Measurements from ENCODE around the gene MOB4. TPM values are rescaled to one million over a fixed set of nuclear protein-coding genes. Genes with fewer than 3 reads are reported as not detected.

MOB4 gene
- total and polyA plus RNA-seq, 2 experiments from 2014 or later = 68.2 to 87.0 TPM

DNA sequence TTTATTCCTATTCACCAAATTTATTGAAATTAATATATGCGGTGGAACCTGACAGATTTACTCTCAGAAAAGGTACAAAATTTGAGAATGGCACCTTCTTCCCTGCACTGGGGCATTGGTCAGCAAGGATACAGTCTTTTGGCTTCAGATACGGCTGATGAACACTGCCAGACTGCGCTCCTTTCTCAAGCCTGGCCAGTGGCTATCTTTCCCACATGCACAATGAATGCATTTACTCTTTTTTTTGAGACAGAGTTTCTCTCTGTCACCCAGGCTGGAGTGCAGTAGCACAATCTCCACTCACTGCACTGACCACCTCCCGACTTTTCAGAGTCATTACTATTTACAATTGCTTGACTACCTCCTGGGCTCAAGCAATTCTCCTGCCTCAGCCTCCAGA is 61.6 kb downstream of the MOB4 start:
- H3K36me3 Mint-ChIP-seq (ENCODE audit: low read depth) = peaks cover 31% of the 10 kb centered on the region
- no peak overlapping the region for H3K4me3 ChIP-seq
- H3K4me3 Mint-ChIP-seq = no peak overlapping the region
- peaks cover 31% of the 10 kb centered on the region for H3K9me3 Mint-ChIP-seq
- no peak overlapping the region; the same call in 1 of the 2 replicates for H3K27ac Mint-ChIP-seq
- TF ChIP-seq EZH2phosphoT487 (IDR thresholded peaks at IDR 0.05; ENCODE audit: unreplicated experiment) (no peak), ZNF114 (CRISPR knock-in tag; IDR thresholded peaks at IDR 0.05) (no peak), CREB1 (CRISPR knock-in tag; IDR thresholded peaks at IDR 0.05; ENCODE audit: low read depth) (no peak), NANOG (IDR thresholded peaks at IDR 0.05; ENCODE audit: borderline replicate concordance) (no peak), JUNB (IDR thresholded peaks at IDR 0.05; ENCODE audit: unreplicated experiment) (no peak)
- TF ChIP-seq, protein P1, sequence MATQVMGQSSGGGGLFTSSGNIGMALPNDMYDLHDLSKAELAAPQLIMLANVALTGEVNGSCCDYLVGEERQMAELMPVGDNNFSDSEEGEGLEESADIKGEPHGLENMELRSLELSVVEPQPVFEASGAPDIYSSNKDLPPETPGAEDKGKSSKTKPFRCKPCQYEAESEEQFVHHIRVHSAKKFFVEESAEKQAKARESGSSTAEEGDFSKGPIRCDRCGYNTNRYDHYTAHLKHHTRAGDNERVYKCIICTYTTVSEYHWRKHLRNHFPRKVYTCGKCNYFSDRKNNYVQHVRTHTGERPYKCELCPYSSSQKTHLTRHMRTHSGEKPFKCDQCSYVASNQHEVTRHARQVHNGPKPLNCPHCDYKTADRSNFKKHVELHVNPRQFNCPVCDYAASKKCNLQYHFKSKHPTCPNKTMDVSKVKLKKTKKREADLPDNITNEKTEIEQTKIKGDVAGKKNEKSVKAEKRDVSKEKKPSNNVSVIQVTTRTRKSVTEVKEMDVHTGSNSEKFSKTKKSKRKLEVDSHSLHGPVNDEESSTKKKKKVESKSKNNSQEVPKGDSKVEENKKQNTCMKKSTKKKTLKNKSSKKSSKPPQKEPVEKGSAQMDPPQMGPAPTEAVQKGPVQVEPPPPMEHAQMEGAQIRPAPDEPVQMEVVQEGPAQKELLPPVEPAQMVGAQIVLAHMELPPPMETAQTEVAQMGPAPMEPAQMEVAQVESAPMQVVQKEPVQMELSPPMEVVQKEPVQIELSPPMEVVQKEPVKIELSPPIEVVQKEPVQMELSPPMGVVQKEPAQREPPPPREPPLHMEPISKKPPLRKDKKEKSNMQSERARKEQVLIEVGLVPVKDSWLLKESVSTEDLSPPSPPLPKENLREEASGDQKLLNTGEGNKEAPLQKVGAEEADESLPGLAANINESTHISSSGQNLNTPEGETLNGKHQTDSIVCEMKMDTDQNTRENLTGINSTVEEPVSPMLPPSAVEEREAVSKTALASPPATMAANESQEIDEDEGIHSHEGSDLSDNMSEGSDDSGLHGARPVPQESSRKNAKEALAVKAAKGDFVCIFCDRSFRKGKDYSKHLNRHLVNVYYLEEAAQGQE (IDR thresholded peaks at IDR 0.05; ENCODE audit: unreplicated experiment) = no peak
- TF ChIP-seq, protein P2, sequence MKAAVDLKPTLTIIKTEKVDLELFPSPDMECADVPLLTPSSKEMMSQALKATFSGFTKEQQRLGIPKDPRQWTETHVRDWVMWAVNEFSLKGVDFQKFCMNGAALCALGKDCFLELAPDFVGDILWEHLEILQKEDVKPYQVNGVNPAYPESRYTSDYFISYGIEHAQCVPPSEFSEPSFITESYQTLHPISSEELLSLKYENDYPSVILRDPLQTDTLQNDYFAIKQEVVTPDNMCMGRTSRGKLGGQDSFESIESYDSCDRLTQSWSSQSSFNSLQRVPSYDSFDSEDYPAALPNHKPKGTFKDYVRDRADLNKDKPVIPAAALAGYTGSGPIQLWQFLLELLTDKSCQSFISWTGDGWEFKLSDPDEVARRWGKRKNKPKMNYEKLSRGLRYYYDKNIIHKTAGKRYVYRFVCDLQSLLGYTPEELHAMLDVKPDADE (IDR thresholded peaks at IDR 0.05) = no peak
- TF ChIP-seq, protein P3, sequence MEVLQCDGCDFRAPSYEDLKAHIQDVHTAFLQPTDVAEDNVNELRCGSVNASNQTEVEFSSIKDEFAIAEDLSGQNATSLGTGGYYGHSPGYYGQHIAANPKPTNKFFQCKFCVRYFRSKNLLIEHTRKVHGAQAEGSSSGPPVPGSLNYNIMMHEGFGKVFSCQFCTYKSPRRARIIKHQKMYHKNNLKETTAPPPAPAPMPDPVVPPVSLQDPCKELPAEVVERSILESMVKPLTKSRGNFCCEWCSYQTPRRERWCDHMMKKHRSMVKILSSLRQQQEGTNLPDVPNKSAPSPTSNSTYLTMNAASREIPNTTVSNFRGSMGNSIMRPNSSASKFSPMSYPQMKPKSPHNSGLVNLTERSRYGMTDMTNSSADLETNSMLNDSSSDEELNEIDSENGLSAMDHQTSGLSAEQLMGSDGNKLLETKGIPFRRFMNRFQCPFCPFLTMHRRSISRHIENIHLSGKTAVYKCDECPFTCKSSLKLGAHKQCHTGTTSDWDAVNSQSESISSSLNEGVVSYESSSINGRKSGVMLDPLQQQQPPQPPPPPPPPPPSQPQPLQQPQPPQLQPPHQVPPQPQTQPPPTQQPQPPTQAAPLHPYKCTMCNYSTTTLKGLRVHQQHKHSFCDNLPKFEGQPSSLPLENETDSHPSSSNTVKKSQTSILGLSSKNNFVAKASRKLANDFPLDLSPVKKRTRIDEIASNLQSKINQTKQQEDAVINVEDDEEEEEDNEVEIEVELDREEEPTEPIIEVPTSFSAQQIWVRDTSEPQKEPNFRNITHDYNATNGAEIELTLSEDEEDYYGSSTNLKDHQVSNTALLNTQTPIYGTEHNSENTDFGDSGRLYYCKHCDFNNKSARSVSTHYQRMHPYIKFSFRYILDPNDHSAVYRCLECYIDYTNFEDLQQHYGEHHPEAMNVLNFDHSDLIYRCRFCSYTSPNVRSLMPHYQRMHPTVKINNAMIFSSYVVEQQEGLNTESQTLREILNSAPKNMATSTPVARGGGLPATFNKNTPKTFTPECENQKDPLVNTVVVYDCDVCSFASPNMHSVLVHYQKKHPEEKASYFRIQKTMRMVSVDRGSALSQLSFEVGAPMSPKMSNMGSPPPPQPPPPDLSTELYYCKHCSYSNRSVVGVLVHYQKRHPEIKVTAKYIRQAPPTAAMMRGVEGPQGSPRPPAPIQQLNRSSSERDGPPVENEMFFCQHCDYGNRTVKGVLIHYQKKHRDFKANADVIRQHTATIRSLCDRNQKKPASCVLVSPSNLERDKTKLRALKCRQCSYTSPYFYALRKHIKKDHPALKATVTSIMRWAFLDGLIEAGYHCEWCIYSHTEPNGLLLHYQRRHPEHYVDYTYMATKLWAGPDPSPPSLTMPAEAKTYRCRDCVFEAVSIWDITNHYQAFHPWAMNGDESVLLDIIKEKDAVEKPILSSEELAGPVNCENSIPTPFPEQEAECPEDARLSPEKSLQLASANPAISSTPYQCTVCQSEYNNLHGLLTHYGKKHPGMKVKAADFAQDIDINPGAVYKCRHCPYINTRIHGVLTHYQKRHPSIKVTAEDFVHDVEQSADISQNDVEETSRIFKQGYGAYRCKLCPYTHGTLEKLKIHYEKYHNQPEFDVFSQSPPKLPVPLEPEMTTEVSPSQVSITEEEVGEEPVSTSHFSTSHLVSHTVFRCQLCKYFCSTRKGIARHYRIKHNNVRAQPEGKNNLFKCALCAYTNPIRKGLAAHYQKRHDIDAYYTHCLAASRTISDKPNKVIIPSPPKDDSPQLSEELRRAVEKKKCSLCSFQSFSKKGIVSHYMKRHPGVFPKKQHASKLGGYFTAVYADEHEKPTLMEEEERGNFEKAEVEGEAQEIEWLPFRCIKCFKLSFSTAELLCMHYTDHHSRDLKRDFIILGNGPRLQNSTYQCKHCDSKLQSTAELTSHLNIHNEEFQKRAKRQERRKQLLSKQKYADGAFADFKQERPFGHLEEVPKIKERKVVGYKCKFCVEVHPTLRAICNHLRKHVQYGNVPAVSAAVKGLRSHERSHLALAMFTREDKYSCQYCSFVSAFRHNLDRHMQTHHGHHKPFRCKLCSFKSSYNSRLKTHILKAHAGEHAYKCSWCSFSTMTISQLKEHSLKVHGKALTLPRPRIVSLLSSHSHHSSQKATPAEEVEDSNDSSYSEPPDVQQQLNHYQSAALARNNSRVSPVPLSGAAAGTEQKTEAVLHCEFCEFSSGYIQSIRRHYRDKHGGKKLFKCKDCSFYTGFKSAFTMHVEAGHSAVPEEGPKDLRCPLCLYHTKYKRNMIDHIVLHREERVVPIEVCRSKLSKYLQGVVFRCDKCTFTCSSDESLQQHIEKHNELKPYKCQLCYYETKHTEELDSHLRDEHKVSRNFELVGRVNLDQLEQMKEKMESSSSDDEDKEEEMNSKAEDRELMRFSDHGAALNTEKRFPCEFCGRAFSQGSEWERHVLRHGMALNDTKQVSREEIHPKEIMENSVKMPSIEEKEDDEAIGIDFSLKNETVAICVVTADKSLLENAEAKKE (CRISPR knock-in tag; IDR thresholded peaks at IDR 0.05) = no peak
- H3K79me2 ChIP-seq (replicated peaks; ENCODE audit: insufficient read depth) = no peaks in the 10 kb centered on the region; the same call in 1 of the 2 replicates
- peaks cover 2% of the 10 kb centered on the region for H3K27me3 Mint-ChIP-seq (ENCODE audit: insufficient read depth, low read depth, poor library complexity)
- H3K36me3 ChIP-seq (ENCODE audit: insufficient read depth) = peaks cover 16% of the 10 kb centered on the region
- no peaks in the 10 kb centered on the region for H3K27me3 ChIP-seq (ENCODE audit: insufficient read depth)
- H3K27ac ChIP-seq (ENCODE audit: low read depth) = peak overlapping the region; percentile 89
- no peak for DNase-seq (ENCODE audit: low spot score)
- no peak for ATAC-seq
- H3K4me1 Mint-ChIP-seq = peaks cover 14% of the 10 kb centered on the region
- H3F3A ChIP-seq (replicated peaks; ENCODE audit: low read depth) = 0 out of 2 replicates have a peak, but pooled peaks cover 3% of the 10 kb centered on the region
- no peaks in the 10 kb centered on the region for H4K20me1 ChIP-seq (replicated peaks; ENCODE audit: insufficient read depth)
- no peak overlapping the region for H2AFZ ChIP-seq
- peaks cover 37% of the 10 kb centered on the region for H3K4me1 ChIP-seq (ENCODE audit: insufficient read depth)
- H3K4me2 ChIP-seq = peak overlapping the region; percentile 6
- peaks cover 10% of the 10 kb centered on the region; the same call in 1 of the 2 replicates for H3K9me2 ChIP-seq (ENCODE audit: insufficient read depth)

Data from GM23338 (cell line).